CD1c-positive myeloid dendritic cell (primary cell): ENCODE data around the gene ACTR3C.
"Not testable (repeated sequence)": the region's sequence is repeated elsewhere in the genome, so short reads cannot be mapped to it uniquely, and the experiment has no call there.

ENCODE experiments used
- DNase-seq: peaks from one replicate; pipeline ENCODE4 v3.0.0-alpha.2; 2016; ENCODE audit errors: extremely low spot score

The ACTR3C gene

DNA sequence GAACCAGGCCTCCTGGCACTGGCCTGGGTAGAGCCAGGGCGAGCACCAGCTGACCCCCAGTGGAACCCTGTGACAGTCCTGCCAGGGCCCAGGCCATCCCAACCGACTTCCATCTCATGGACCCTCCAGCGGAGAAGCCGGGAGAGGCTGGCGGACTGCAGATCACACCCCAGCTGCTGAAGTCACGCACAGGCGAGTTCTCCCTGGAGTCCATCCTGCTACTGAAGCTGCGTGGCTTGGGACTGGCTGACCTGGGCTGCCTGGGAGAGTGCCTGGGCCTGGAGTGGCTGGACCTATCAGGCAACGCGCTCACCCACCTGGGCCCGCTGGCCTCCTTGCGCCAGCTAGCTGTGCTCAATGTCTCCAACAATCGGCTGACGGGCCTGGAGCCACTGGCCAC lies 13.4 kb upstream of the ACTR3C start:
- DNase-seq, result no peak

GRCh38 chr7:150335774-150336112 lies 12.4 kb upstream of the ACTR3C start:
- no peak for DNase-seq

GRCh38 chr7:150335108-150335773 lies 11.9 kb upstream of the ACTR3C start:
- DNase-seq, result no peak

DNA sequence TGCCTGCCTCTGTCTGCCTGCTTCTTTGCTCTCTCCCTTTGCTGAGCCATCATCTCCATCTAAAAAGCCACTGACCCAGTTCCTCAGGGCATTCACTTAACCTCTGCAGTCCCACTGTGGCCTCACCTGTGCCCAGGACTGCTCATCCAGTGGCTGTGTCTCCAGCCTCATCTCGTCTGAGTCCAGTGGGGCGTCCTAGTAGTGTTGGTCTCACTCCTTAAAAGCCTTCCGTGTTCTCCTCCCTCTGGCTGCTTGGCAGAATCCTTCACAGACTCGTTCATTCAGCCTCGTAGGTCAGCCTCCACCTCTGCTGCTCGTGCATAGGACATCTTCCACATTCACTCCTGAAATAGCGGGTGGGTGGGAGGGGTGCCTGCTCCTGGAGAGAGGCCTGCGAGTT lies 10.8 kb upstream of the ACTR3C start:
- DNase-seq, result no peak

DNA sequence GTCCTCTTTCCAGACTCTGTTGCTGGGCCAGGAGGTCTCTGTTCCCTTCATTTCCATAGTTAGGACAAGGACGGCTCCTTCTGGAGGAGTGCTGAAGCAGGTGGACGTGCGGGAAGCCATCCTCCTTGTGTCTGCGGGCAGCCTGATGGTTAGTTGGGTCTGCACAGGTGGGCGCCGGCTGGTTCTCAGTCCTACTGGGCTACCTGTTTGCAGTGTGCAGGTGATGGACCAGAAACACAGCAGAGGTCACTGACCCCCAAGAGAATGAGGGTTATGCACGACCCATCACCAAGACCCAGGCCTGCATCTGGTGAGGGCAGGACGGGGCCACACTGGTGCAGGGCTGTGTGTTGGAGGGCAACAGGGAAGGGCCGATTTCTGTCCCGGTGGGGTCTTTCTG lies 10.3 kb upstream of the ACTR3C start:
- DNase-seq, result no peak

DNA sequence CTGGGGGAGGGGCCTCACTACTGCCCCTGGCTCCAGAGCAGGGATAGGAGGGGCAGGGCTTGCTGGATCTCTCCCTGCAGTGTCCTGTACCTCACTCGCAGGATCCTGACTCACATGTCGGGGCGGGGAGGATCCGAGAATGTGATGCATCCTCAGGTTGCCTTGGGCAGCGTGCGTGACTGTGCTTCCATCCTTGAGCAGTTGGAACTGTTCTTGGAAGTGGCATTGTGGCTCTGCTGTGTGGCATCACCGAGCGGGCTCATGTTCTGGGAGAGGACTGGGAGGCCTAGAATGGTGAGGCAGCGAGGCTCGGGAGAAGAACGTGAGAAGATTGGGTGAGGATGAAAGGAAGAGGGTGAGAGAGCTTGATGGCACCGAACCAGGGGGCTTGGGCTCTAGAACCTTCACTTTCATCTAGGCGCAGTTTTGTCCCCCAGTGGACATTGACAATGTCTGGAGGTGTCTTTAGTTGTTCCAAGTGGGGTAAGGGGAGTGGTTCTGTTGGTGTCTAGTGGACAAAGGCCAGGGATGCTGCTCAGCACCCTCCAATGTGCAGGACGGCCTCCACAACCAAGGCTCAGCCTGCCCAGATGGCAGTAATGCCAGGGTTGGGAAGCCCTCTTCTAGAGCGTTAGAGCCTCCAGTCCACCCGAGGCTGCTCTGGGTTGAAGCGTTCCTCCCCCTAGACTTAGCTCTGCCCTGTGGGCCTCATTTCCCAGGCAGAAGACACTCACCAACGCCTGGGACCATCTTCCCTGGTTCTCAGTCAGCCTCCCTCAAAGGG lies 9.7 kb upstream of the ACTR3C start:
- no peak for DNase-seq

- DNase-seq, result no peak
Measured at GRCh38 chr7:150330211-150330885, 7.0 kb upstream of the ACTR3C start.

DNA sequence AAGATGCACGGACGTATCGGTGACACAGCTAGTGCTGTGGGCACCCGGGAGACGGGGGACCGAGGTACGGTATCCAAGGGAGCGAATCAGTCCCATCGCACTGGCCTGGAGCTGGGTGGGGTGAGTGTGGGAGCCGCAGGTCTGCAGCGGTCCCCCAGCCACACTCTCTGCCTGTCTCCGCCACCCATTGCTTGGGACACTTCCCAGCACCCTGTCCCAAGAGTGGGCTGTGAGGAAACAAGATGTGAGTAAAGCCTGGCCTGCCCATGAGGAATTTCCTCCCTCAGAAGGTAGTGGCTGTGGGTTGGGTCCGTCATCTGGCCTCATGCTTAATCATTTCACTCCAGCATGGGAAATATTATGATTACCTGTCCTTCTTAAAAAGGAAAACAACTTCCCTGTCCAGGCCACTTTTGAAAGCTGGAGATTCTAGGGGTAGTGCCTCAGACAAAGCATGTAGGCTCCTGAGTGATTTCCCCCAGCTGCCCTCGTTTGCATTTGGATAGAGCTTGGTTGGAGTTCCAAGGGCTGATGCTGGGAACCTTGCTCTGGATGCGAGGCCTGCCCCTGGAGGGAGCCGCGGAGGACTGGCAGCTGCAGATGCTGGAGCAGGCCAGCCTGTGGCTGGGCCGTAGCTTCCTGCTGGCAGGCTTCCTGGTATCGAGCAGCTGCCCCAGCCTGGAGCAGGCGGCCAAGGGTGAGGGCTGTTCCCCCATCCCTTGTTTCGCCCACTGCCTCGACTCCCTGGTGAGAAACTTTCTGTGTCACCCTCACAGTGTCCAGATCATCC lies 6.2 kb upstream of the ACTR3C start:
- DNase-seq, result no peak

DNA sequence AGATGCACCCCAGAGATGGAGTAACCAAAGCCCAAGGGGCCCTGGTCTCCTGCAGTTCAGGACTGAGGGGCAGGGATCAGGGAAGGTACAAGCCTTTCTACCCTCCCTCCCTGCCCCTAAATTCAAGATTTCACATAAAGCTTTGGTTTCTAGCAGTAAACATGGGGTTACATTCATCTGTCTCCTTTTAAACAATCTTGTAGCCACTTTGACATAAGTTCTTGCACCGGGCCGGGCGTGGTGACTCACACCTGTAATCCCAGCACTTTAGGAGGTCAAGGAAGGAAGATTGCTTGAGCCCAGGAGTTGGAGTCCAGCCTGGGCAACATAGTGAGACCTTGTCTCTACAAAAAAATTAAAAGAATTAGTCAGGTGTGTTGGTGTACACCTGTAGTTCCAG lies 4.0 kb upstream of the ACTR3C start:
- DNase-seq, result no peak

- DNase-seq, result peak; percentile 23
Measured at GRCh38 chr7:150326657-150327268, 3.4 kb upstream of the ACTR3C start.

- no peak for DNase-seq
Measured at GRCh38 chr7:150325901-150326300, 2.6 kb upstream of the ACTR3C start.

DNA sequence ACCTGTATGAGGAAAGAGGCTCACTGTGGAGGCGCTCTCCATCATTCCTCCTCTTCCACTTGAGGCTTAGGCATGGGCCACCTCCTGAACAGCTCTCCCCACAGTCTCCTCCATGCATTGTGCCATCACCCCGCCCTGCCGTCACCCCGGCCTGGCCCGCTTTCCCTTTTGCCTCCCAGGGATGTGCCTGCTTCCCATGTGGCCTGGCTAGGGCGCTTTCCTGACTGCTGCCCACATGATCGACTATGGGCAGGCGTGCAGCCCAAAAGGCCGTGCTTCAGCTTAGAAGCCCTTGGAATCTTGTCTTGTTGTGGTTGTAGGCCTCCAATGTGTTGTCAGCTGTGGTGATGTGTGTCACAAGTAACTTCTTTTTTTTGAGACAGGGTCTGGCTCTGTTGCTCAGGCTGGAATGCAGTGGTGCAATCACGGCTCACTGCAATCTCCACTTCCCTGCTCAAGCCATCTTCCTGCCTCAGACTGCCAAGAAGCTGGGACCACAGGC lies 1.8 kb upstream of the ACTR3C start:
- DNase-seq, result peak; percentile 57

- no peak for DNase-seq
Measured at GRCh38 chr7:150324373-150324961, 1.1 kb upstream of the ACTR3C start.

GRCh38 chr7:150323682-150324372 lies 482 bp upstream of the ACTR3C start:
- no peak for DNase-seq

DNA sequence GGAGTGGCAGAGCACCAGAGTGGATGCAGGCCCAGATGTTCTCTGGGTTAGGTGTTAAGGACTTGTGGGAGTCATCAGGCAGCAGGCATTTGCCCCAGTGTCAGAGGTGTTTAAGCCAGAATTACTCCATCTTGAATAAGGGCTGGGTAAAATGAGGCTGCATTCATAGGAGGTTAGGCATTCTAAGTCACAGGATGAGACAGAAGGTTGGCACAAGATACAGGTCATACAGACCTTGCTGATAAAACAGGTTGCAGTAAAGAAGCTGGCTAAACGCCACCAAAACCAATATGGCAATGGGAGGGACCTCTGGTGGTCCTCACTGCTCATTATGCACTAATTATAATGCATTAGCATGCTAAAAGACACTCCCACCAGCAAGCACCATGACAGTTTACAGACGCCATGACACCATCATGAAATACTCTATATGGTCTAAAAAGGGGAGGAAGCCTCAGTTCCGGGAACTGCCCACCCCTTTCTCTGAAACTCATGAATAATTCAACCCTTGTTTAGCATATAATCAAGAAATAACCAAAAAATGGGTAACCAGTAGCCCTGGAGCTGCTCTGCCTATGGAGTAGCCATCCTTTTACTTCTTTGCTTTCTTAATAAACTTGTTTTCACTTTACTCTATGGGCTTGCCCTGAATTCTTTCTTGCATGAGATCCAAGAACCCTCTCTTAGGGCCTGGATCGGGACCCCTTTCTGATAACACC lies 1.1 kb downstream of the ACTR3C start:
- DNase-seq, result peak; percentile 38

- DNase-seq, result no peak
Measured at GRCh38 chr7:150321788-150322113, 1.6 kb downstream of the ACTR3C start.

DNA sequence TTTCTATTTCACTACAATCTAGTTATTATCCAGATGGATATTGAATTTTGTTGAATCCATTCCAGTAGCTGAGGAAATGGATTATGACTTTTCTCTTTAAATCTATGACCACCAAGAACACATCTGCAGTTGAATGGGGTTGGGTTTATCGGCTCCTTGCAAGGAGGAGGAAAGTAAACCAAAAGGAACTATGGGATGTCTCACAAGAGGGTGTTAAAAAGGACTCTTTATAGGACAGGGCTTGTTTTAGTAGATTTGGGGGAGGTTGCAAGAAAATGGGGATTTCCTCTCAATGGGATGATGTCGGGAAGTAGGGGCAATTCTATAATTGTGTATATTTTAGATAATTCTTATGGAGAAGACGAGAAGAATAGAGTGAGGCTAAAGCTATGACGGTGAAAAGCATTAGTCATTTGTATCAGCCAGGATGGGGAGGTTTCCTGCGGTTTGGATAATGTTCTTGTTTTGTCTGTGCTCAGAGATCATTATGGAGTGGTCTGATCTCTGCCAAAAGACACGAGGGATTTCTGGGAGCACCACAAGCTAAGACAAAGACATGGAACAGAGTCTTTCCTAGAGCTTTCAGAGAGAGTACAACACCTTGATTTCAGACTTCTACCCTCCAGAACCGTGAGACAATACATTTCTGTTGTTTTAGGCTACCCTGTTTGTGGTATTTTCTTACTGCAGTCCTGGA lies 5.4 kb downstream of the ACTR3C start:
- no peak for DNase-seq

DNA sequence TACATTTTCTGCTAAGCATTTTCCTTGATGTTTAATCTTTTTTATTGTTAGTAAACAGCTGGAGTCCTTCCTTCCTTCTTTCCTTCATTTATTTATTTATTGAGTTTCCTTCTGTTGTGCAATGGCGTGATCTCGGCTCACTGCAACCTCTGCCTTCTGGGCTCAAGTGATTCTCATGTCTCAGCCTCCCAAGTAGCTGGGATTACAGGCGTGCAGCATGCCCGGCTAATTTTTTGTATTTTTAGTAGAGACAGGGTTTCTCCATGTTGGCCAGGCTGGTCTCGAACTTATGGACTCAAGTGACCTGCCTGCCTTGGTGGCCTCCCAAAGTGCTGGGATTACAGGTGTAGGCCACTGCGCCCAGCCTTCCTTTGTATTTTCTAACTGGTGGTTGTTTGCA lies 6.4 kb downstream of the ACTR3C start:
- DNase-seq, result not testable (repeated sequence)

- no peak for DNase-seq
Measured at GRCh38 chr7:150314639-150315239, 8.6 kb downstream of the ACTR3C start.
